ENCODE data around the gene CNTF.

Gene CNTF

DNA sequence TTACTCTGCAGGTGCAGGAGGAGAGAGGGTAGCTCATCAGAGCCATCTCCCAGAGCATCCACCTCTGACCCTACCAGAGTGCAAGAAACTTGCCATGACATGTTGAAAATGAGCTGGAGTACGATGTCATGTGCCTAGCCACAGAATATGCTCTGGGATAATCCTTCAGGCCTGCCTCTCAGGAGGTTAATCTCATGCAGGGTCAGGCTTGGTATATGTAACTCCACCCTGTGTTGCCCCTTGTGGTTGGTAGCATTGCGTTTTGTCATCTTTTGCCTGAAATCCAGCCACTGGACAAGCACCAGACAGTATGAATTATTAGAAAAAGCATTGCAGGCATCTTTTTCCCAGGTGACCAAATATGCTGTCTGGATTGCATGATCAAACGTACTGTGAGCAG, 36.2 kb downstream of the CNTF start:
- DNase-seq: no peak
- H3K9me3 ChIP-seq (ENCODE audit: control extremely low read depth in 1 of 5, control insufficient read depth in 4 of 5, insufficient read depth in 2 of 5, low read depth in 1 of 5, low read length in 4 of 5): peaks cover 0 to 9% (median 2%) of the 10 kb centered on the region in 5 experiments
- ChIA-PET POLR2A (interaction anchor here (0.6 kb wide), 1 partner anchor 81 kb away, joined by 3 read pairs; no protein-coding TSS in a partner anchor), CTCF (interaction anchor here (1.1 to 2.1 kb wide), 2 partner anchors 15 to 128 kb away, joined by 3 to 9 read pairs; no protein-coding TSS in a partner anchor)
- no peak overlapping the region for H3K27ac ChIP-seq (ENCODE audit: insufficient read depth in 1 of 2, low read depth in 1 of 2, low read length in 2 of 2, poor library complexity in 1 of 2, severe bottlenecking in 2 of 2)
- peaks cover 0 to 4% (median 0%) of the 10 kb centered on the region in 4 experiments for H3K4me1 ChIP-seq (ENCODE audit: control extremely low read depth in 1 of 4, control insufficient read depth in 4 of 4, insufficient read depth in 4 of 4, low read length in 3 of 4)
- no peak overlapping the region for H3K4me3 ChIP-seq (ENCODE audit: control insufficient read depth in 1 of 7, extremely low read depth in 1 of 7, insufficient read depth in 4 of 7, low read depth in 2 of 7, low read length in 6 of 7)
- H3K36me3 ChIP-seq (ENCODE audit: control insufficient read depth in 4 of 4, insufficient read depth in 4 of 4, low read length in 3 of 4): no peaks in the 10 kb centered on the region
- 97% methylated on average over 3 of the region's 3 CpGs for WGBS (ENCODE audit: insufficient coverage)
- H3K27me3 ChIP-seq (replicated peaks in 2 of 5; ENCODE audit: control insufficient read depth in 4 of 5, insufficient read depth in 5 of 5, low read length in 4 of 5): no peaks in the 10 kb centered on the region

- WGBS (ENCODE audit: insufficient coverage): 46% methylated on average over 1 of the region's 2 CpGs
- peaks cover 0 to 1% (median 0%) of the 10 kb centered on the region in 4 experiments for H3K4me1 ChIP-seq (ENCODE audit: control extremely low read depth in 1 of 4, control insufficient read depth in 4 of 4, insufficient read depth in 4 of 4, low read length in 3 of 4)
- H3K27me3 ChIP-seq (replicated peaks in 2 of 5; ENCODE audit: control insufficient read depth in 4 of 5, insufficient read depth in 5 of 5, low read length in 4 of 5): no peaks in the 10 kb centered on the region
- CTCF ChIA-PET: interaction anchor here (0.9 to 2.1 kb wide), 5 partner anchors 15 to 399 kb away, joined by 3 to 9 read pairs (median 4); no protein-coding TSS in a partner anchor
- no peak overlapping the region for H3K27ac ChIP-seq (ENCODE audit: insufficient read depth in 1 of 2, low read depth in 1 of 2, low read length in 2 of 2, poor library complexity in 1 of 2, severe bottlenecking in 2 of 2)
- POLR2A ChIA-PET: interaction anchor here (0.5 kb wide), 1 partner anchor 132 kb away, joined by 3 read pairs; no protein-coding TSS in a partner anchor
- no peak for DNase-seq
- H3K4me3 ChIP-seq (ENCODE audit: control insufficient read depth in 1 of 7, extremely low read depth in 1 of 7, insufficient read depth in 4 of 7, low read depth in 2 of 7, low read length in 6 of 7): no peak overlapping the region
- H3K36me3 ChIP-seq (ENCODE audit: control insufficient read depth in 4 of 4, insufficient read depth in 4 of 4, low read length in 3 of 4): no peaks in the 10 kb centered on the region
- H3K9me3 ChIP-seq (ENCODE audit: control extremely low read depth in 1 of 5, control insufficient read depth in 4 of 5, insufficient read depth in 2 of 5, low read depth in 1 of 5, low read length in 4 of 5): peaks cover 0 to 9% (median 2%) of the 10 kb centered on the region in 5 experiments
Measured at GRCh38 chr11:58659404-58659803, 36.9 kb downstream of the CNTF start.

DNA sequence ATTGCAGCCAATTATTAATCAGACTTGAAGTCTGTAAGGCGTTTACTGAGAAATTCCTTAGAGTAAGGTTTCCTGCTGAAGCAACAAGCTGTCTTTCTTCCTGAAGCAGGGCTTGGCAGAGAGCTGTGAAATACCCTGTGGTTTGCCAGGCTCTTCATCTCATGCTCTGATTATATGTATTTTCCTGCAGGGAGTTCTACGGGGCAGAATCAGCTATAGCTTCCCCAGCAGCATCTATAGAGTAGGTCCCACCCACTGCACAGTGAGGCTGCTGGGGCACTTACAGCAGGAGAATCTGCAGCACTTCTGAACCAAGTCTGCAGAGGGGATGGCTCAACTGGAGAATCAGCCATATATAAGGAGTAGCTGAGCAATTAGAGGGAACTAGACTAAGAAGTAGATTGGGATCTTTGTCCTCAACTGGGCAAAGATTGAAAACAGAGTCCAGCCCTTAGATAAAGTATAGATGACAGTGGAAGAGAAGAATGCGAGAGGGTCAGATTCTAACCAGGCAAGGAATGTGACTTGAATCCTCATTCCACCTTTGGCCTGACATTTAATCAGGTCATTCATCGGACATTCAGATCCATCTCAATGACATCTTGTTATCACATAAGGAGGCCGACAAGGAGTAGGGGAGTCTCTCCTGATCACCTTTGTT, 37.6 kb downstream of the CNTF start:
- H3K36me3 ChIP-seq (ENCODE audit: control insufficient read depth in 4 of 4, insufficient read depth in 4 of 4, low read length in 3 of 4): no peaks in the 10 kb centered on the region
- DNase-seq: no peak
- POLR2A ChIA-PET: interaction anchor here (0.5 kb wide), 1 partner anchor 132 kb away, joined by 3 read pairs; no protein-coding TSS in a partner anchor
- no peaks in the 10 kb centered on the region for H3K4me1 ChIP-seq (ENCODE audit: control extremely low read depth in 1 of 4, control insufficient read depth in 4 of 4, insufficient read depth in 4 of 4, low read length in 3 of 4)
- peaks cover 0 to 9% (median 2%) of the 10 kb centered on the region in 5 experiments for H3K9me3 ChIP-seq (ENCODE audit: control extremely low read depth in 1 of 5, control insufficient read depth in 4 of 5, insufficient read depth in 2 of 5, low read depth in 1 of 5, low read length in 4 of 5)
- CTCF ChIA-PET: interaction anchor here (0.9 to 1.4 kb wide), 3 partner anchors 30 to 398 kb away, joined by 3 to 4 read pairs (median 4); no protein-coding TSS in a partner anchor
- WGBS (ENCODE audit: insufficient coverage): 81% methylated on average over 3 of the region's 5 CpGs
- no peak overlapping the region for H3K27ac ChIP-seq (ENCODE audit: insufficient read depth in 1 of 2, low read depth in 1 of 2, low read length in 2 of 2, poor library complexity in 1 of 2, severe bottlenecking in 2 of 2)
- no peaks in the 10 kb centered on the region for H3K27me3 ChIP-seq (replicated peaks in 2 of 5; ENCODE audit: control insufficient read depth in 4 of 5, insufficient read depth in 5 of 5, low read length in 4 of 5)
- no peak overlapping the region for H3K4me3 ChIP-seq (ENCODE audit: control insufficient read depth in 1 of 7, extremely low read depth in 1 of 7, insufficient read depth in 4 of 7, low read depth in 2 of 7, low read length in 6 of 7)

DNA sequence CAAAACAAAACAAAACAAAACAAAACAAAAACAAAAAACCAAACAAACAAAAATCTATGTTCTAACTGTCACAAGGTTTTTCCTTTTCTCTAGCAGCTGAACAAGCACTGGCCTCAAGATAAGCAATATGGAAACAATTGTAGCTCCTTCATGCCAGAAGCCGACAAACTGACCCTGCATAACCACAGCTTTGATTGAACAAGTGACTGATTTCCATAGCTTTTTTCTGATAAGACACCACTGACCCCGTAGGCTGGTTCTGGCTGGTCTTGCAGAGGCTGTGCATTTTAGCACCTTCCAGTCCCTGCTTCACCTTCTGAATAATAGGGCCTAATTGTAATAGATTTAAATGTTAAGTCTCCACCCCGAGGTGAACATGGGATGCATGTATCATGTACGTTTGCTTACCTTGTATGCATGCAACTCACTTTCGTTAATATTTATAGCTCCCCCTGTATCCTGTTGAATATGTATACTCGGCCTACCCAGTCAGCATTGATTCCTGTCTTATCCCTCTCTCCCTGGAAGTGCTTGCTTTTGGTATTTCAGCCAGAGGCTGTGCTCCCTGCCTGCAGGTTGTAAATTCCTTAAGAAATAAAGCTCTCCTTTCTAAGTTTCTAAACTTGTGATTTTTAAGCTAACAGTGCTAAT, 49.6 kb downstream of the CNTF start:
- POLR2A ChIA-PET: no interaction called here
- Histone ChIP-seq H3K27ac (ENCODE audit: insufficient read depth in 1 of 2, low read depth in 1 of 2, low read length in 2 of 2, poor library complexity in 1 of 2, severe bottlenecking in 2 of 2) (no peak overlapping the region), H3K4me3 (ENCODE audit: control insufficient read depth in 1 of 7, extremely low read depth in 1 of 7, insufficient read depth in 4 of 7, low read depth in 2 of 7, low read length in 6 of 7) (no peak overlapping the region), H3K4me1 (ENCODE audit: control extremely low read depth in 1 of 4, control insufficient read depth in 4 of 4, insufficient read depth in 4 of 4, low read length in 3 of 4) (no peaks in the 10 kb centered on the region), H3K9me3 (ENCODE audit: control extremely low read depth in 1 of 5, control insufficient read depth in 4 of 5, insufficient read depth in 2 of 5, low read depth in 1 of 5, low read length in 4 of 5) (peaks cover 0 to 2% (median 0%) of the 10 kb centered on the region in 5 experiments), H3K27me3 (replicated peaks in 2 of 5; ENCODE audit: control insufficient read depth in 4 of 5, insufficient read depth in 5 of 5, low read length in 4 of 5) (no peaks in the 10 kb centered on the region), H3K36me3 (ENCODE audit: control insufficient read depth in 4 of 4, insufficient read depth in 4 of 4, low read length in 3 of 4) (no peaks in the 10 kb centered on the region)
- CTCF ChIA-PET: interaction anchor here (1.2 to 7.0 kb wide), 6 partner anchors 13 to 114 kb away, joined by 3 to 53 read pairs (median 4); no protein-coding TSS in a partner anchor
- DNase-seq: no peak
- WGBS (ENCODE audit: insufficient coverage): 94% methylated on average over 5 of the region's 6 CpGs

DNA sequence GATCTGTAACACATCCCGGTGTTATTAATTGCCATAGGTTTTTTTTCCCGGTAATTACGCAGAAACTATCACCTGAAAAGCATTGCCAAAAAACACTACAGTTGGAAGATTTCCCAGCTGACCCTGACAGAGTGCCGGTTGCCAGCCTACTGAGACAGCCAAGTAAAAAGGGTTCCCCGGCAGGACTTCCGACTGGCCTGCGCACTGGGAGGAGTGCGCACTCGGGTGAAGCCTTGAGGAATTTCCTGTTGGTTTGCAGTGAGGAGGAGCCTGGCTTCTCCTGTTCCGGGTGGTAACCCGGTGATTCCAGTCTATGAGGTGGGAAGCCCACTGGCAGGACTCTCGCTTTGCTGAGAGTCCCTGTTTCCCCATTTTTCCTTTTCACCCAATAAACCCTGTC, 52.1 kb downstream of the CNTF start:
- H3K27ac ChIP-seq (ENCODE audit: insufficient read depth in 1 of 2, low read depth in 1 of 2, low read length in 2 of 2, poor library complexity in 1 of 2, severe bottlenecking in 2 of 2): no peak overlapping the region
- peaks cover 0 to 2% (median 0%) of the 10 kb centered on the region in 5 experiments for H3K9me3 ChIP-seq (ENCODE audit: control extremely low read depth in 1 of 5, control insufficient read depth in 4 of 5, insufficient read depth in 2 of 5, low read depth in 1 of 5, low read length in 4 of 5)
- H3K27me3 ChIP-seq (replicated peaks in 2 of 5; ENCODE audit: control insufficient read depth in 4 of 5, insufficient read depth in 5 of 5, low read length in 4 of 5): no peaks in the 10 kb centered on the region
- ChIA-PET CTCF (interaction anchor here (0.8 to 7.0 kb wide), 7 partner anchors 14 to 112 kb away, joined by 3 to 53 read pairs (median 3); partner anchors contain the start of gene LPXN), POLR2A (no interaction called here)
- no peak overlapping the region for H3K4me3 ChIP-seq (ENCODE audit: control insufficient read depth in 1 of 7, extremely low read depth in 1 of 7, insufficient read depth in 4 of 7, low read depth in 2 of 7, low read length in 6 of 7)
- no peak for DNase-seq
- peaks cover 0 to 2% (median 0%) of the 10 kb centered on the region in 4 experiments for H3K4me1 ChIP-seq (ENCODE audit: control extremely low read depth in 1 of 4, control insufficient read depth in 4 of 4, insufficient read depth in 4 of 4, low read length in 3 of 4)
- 98% methylated on average over 12 of the region's 12 CpGs for WGBS (ENCODE audit: insufficient coverage)
- no peaks in the 10 kb centered on the region for H3K36me3 ChIP-seq (ENCODE audit: control insufficient read depth in 4 of 4, insufficient read depth in 4 of 4, low read length in 3 of 4)
